AG04449 (cell line): ENCODE measurements around the gene ZNF692.

Source experiments
- CTCF ChIA-PET: fragments of 350-600 bp; formaldehyde crosslinking; extraction: SDS; loops from one replicate; lab custom pipeline; 2021; ENCODE audit warnings: antibody characterized with exemption; lab: Yijun Ruan, JAX
- POLR2A ChIA-PET: fragments of 400-600, 350-600 bp; formaldehyde crosslinking; extraction: SDS; loops from one replicate; lab custom pipeline; 2020; ENCODE audit warnings: antibody characterized with exemption, inconsistent platforms; lab: Yijun Ruan, JAX
- DNase-seq: peaks from one replicate; pipeline ENCODE4 v3.0.0-alpha.2; 2010; ENCODE audit warnings: low read depth, low spot score
- H3K4me3 ChIP-seq: 2 replicates; pipeline ENCODE4 v1.5.1; 2011; ENCODE audit warnings: low read depth, mild to moderate bottlenecking, control low read depth, low read length
- TF ChIP-seq, protein P1 (sequence below): IDR thresholded peaks from one replicate; pipeline ENCODE4 v1.5.1; 2011; ENCODE audit warnings: mild to moderate bottlenecking, moderate library complexity, low read length, control low read depth, inconsistent platforms; ENCODE audit not compliant: insufficient read depth; ENCODE audit errors: missing control alignments

The ZNF692 gene

DNA sequence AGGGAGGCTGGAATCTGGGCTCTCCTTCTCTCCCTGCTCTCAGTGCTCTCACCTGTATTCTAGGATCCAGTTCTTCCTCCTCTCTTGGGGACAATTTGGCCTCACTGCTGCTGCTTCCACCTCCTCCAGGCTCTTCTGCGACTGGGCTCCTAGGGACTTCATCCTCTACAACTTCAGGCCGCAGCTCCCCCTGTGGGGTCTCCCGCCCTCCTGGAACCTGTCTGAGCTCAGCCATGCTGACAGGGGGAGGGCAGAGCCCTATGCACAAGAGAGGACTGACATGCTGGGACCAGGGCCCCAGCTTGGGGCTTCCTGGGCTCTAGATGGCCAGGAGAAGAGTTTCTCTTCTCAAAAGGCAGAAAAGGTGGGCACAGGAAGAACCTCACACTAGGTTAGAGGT, 34.2 kb downstream of the ZNF692 start:
- no peak for DNase-seq
- ChIA-PET CTCF (interaction anchor here (1.5 to 5.4 kb wide), 3 partner anchors 13 to 34 kb away, joined by 5 to 56 read pairs (median 8); partner anchors contain the start of genes ZNF672 and ZNF692), POLR2A (interaction anchor here (0.6 to 3.3 kb wide), 3 partner anchors 13 to 1962 kb away, joined by 4 to 23 read pairs (median 5); partner anchors contain the start of genes ZNF672 and ZNF692)
- H3K4me3 ChIP-seq = peak overlapping the region; percentile 71
- TF ChIP-seq, protein P1, sequence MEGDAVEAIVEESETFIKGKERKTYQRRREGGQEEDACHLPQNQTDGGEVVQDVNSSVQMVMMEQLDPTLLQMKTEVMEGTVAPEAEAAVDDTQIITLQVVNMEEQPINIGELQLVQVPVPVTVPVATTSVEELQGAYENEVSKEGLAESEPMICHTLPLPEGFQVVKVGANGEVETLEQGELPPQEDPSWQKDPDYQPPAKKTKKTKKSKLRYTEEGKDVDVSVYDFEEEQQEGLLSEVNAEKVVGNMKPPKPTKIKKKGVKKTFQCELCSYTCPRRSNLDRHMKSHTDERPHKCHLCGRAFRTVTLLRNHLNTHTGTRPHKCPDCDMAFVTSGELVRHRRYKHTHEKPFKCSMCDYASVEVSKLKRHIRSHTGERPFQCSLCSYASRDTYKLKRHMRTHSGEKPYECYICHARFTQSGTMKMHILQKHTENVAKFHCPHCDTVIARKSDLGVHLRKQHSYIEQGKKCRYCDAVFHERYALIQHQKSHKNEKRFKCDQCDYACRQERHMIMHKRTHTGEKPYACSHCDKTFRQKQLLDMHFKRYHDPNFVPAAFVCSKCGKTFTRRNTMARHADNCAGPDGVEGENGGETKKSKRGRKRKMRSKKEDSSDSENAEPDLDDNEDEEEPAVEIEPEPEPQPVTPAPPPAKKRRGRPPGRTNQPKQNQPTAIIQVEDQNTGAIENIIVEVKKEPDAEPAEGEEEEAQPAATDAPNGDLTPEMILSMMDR = no peak

DNA sequence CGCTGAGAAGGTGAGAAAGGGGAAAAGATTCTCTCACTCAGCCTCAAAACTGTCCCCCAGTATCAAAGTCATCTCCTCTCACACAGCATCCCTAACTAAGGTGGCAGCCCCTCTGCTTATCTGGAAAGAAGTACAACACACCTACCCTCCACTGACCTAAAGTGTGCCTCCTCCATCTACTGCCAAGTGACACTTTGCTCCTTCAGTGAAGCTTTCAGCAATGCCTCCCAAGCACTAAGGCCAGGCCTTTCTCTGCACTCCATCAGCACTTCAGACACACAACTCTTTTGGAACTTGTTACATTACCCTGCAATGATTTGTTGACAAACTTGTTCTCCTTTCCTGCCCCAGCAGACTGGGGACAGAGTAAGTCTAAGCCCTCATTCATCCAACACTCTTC, 34.6 kb downstream of the ZNF692 start:
- ChIA-PET POLR2A (interaction anchor here (1.1 to 3.3 kb wide), 3 partner anchors 14 to 34 kb away, joined by 3 to 23 read pairs (median 5); partner anchors contain the start of genes ZNF672 and ZNF692), CTCF (interaction anchor here (1.5 kb wide), 1 partner anchor 18 kb away, joined by 5 read pairs; no protein-coding TSS in a partner anchor)
- DNase-seq = no peak
- TF ChIP-seq, protein P1 = no peak
- peak overlapping the region; percentile 71 for H3K4me3 ChIP-seq

DNA sequence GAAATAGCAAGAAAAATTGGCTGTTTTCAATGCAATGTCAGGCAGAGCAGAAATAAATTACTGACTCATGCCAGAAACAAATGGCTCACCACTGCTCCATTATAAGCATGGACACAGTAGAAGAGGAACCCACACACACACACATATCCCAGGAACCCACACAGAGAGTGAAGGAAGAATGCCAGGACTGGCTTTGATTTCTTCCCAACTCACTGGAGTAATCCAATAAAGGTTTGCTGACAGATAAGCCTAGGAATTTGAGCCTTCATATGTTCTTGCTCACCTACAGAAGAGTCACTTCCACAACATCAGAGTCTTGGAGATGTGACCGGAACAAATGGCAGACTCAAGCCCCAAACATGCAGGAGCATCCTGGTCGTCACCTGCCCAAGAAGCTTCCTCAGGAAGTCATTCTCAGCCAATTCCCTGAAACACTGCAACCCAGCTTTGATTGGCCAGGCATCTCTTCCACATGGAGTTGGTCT, 35.3 kb downstream of the ZNF692 start:
- DNase-seq = no peak
- peak overlapping the region; percentile 52 for H3K4me3 ChIP-seq
- TF ChIP-seq, protein P1 = no peak
- ChIA-PET CTCF (interaction anchor here (1.5 kb wide), 1 partner anchor 19 kb away, joined by 5 read pairs; no protein-coding TSS in a partner anchor), POLR2A (interaction anchor here (1.4 kb wide), 1 partner anchor 14 kb away, joined by 3 read pairs; the partner anchor contains the start of gene ZNF672)

DNA sequence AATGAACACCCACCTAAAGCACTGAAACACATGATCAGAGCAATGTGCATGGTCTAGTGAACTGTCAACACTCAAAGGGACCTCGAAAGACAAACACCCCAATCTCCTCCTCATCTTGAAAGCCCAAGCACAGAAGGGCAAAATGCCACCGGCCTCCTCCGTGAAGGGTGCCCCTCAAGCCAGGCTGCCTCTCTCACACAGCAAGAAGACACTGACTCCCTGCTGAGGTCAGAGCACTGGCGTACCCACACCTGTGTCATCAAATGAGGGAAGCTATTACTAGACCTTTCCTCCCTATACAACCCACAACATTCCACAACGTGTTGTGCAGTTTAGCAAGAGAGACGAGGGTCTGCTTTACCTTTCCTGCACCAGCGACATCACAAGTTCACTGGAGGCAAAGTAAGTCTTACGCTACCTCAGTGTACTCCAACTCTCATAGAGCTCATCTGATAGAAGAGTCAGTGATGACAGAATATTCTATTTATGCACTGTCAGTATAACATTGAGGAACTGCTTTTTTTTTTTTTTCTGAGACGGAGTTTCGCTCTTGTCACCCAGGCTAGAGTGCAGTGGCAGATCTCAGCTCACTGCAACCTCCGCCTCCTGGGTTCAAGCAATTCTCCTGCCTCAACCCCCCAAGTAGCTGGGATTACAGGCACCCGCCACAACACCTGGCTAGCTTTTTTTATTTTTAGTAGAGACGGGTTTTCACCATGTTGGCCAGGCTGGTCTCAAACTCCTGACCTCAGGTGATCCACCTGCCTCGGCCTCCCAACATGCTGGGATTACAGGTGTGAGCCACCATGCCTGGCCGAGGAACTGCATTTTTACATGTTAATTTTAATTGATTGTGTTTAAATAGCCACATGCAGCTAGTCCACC, 36.5 kb downstream of the ZNF692 start:
- ChIA-PET POLR2A (interaction anchor here (1.4 kb wide), 1 partner anchor 16 kb away, joined by 3 read pairs; the partner anchor contains the start of gene ZNF672), CTCF (interaction anchor here (1.1 to 2.2 kb wide), 2 partner anchors 14 to 16 kb away, joined by 3 to 10 read pairs; no protein-coding TSS in a partner anchor)
- TF ChIP-seq, protein P1 = no peak
- H3K4me3 ChIP-seq = peak overlapping the region; percentile 52
- DNase-seq = no peak

DNA sequence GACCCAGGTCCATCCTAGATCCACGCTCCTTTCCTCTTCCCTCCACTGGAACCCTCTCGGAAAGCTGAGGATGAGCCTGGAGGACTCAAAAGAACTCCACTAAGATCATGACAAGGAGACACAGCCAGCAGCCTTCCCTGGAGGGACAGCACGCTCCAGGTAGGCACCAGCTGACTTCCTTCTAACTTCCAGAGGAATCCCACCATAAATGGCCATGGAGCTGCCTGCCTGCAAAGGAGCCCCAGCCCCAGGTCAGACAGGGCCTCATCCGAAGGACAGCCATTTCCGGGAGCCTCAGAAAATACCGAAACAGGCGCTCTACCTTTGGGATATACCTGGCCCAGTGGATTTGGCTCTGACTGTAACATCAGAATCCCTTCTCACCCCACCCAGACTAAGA, 37.2 kb downstream of the ZNF692 start:
- 0 out of 2 replicates have a peak overlapping the region, but pooled peaks have one; percentile 1 for H3K4me3 ChIP-seq
- TF ChIP-seq, protein P1 = no peak
- no peak for DNase-seq
- POLR2A ChIA-PET = interaction anchor here (0.9 to 1.3 kb wide), 2 partner anchors 16 to 52 kb away, joined by 4 read pairs; partner anchors contain the start of gene ZNF672
- CTCF ChIA-PET = interaction anchor here (1.1 to 2.2 kb wide), 2 partner anchors 15 kb away, joined by 3 to 10 read pairs; no protein-coding TSS in a partner anchor
